Neuronal stem cell (in vitro differentiated cells): Measurements from ENCODE around the gene FYN.

Experiments
- DNase-seq: peaks from one replicate; pipeline ENCODE4 v3.0.0-alpha.2; 2013; ENCODE audit warnings: low spot score
- H2AFZ ChIP-seq: one replicate; pipeline ENCODE4 v1.6.1; 2013; ENCODE audit warnings: mild to moderate bottlenecking, low read length, inconsistent platforms
- H2AK5ac ChIP-seq: 2 replicates; pipeline ENCODE4 v1.6.1; 2013; ENCODE audit warnings: low read depth, mild to moderate bottlenecking, inconsistent platforms, low read length, moderate library complexity, mixed read lengths
- H2BK120ac ChIP-seq: 2 replicates; pipeline ENCODE4 v1.6.1; 2013; ENCODE audit warnings: low read depth, mild to moderate bottlenecking, inconsistent platforms, low read length, moderate library complexity, mixed read lengths
- H2BK12ac ChIP-seq: one replicate; pipeline ENCODE4 v1.6.1; 2013; ENCODE audit warnings: low read length, inconsistent platforms
- H2BK15ac ChIP-seq: 2 replicates; pipeline ENCODE4 v1.6.1; 2013; ENCODE audit warnings: mild to moderate bottlenecking, low read length, inconsistent platforms, mixed read lengths
- H2BK5ac ChIP-seq: one replicate; pipeline ENCODE4 v1.6.1; 2013; ENCODE audit warnings: inconsistent platforms, mild to moderate bottlenecking, low read length, moderate library complexity
- H3K14ac ChIP-seq: one replicate; pipeline ENCODE4 v1.6.1; 2013; ENCODE audit warnings: low read length, inconsistent platforms
- H3K18ac ChIP-seq: 2 replicates; pipeline ENCODE4 v1.6.1; 2013; ENCODE audit warnings: low read length, inconsistent platforms
- H3K23ac ChIP-seq: 2 replicates; pipeline ENCODE4 v1.6.1; 2013; ENCODE audit warnings: low read depth, mild to moderate bottlenecking, mixed read lengths, low read length, inconsistent platforms; ENCODE audit not compliant: poor library complexity
- H3K27ac ChIP-seq: replicated peaks from 3 replicates; pipeline ENCODE4 v1.5.1; 2013; ENCODE audit warnings: low read length, inconsistent platforms
- H3K27me3 ChIP-seq, 3 experiments: 2 replicates each; pipeline ENCODE4 v1.6.1; 2013; ENCODE audit warnings: low read length in 3 of 3, mild to moderate bottlenecking in 2 of 3, inconsistent platforms in 1 of 3, low read depth in 1 of 3, mixed read lengths in 1 of 3, moderate library complexity in 1 of 3; ENCODE audit not compliant: control insufficient read depth in 3 of 3, insufficient read depth in 3 of 3
- H3K36me3 ChIP-seq, 2 donors: replicated peaks in 1 of 2; 2 replicates each; pipeline ENCODE4 v1.6.1; 2013; ENCODE audit warnings: low read length in 2 of 2; ENCODE audit not compliant: control insufficient read depth in 2 of 2, insufficient read depth in 2 of 2
- H3K4ac ChIP-seq: 2 replicates; pipeline ENCODE4 v1.6.1; 2013; ENCODE audit warnings: inconsistent platforms, mild to moderate bottlenecking, low read length, moderate library complexity
- H3K4me1 ChIP-seq, 2 donors: 1 replicate in 1 of 2; 2 replicates in 1 of 2; pipeline ENCODE4 v1.6.1; 2013; ENCODE audit warnings: low read length in 2 of 2, low read depth in 1 of 2; ENCODE audit not compliant: control insufficient read depth in 2 of 2, insufficient read depth in 1 of 2
- H3K4me2 ChIP-seq: one replicate; pipeline ENCODE4 v1.6.1; 2013; ENCODE audit warnings: mild to moderate bottlenecking, low read length, inconsistent platforms; ENCODE audit not compliant: insufficient read depth, poor library complexity, severe bottlenecking
- H3K4me3 ChIP-seq, 2 donors: 2 replicates each; pipeline ENCODE4 v1.5.1; 2013; ENCODE audit warnings: low read length in 2 of 2, mild to moderate bottlenecking in 2 of 2, inconsistent platforms in 1 of 2, moderate library complexity in 1 of 2
- H3K79me1 ChIP-seq: one replicate; pipeline ENCODE4 v1.6.1; 2013; ENCODE audit warnings: low read depth, mild to moderate bottlenecking, inconsistent platforms, low read length, moderate library complexity
- H3K9ac ChIP-seq: one replicate; pipeline ENCODE4 v1.6.1; 2013; ENCODE audit warnings: mild to moderate bottlenecking, low read depth, low read length, inconsistent platforms; ENCODE audit not compliant: poor library complexity
- H3K9me3 ChIP-seq, 2 donors: replicated peaks in 1 of 2; 2 replicates each; pipeline versions ENCODE3 to v1.6.1; 2013; ENCODE audit warnings: low read length in 2 of 2, mild to moderate bottlenecking in 2 of 2, inconsistent platforms in 1 of 2, low read depth in 1 of 2, mixed read lengths in 1 of 2, moderate library complexity in 1 of 2; ENCODE audit not compliant: control insufficient read depth in 2 of 2, insufficient read depth in 1 of 2
- H4K8ac ChIP-seq: one replicate; pipeline ENCODE4 v1.6.1; 2013; ENCODE audit warnings: low read depth, mild to moderate bottlenecking, inconsistent platforms, low read length, moderate library complexity
- H4K91ac ChIP-seq: one replicate; pipeline ENCODE4 v1.6.1; 2013; ENCODE audit warnings: low read length, low read depth, mild to moderate bottlenecking, inconsistent platforms; ENCODE audit not compliant: poor library complexity
- WGBS, 2 donors: extraction: QIAGEN DNeasy Blood & Tissue Kit; methylation state at CpG; one replicate each; pipeline ENCODE4 v1.1.7; 2013; ENCODE audit warnings: missing lambda C conversion rate in 2 of 2, mixed read lengths in 1 of 2; ENCODE audit not compliant: insufficient read length in 2 of 2, insufficient replicate concordance in 1 of 2; ENCODE audit errors: extremely low coverage in 2 of 2; 5-methylcytosine and 5-hydroxymethylcytosine counted together

Gene FYN

GRCh38 chr6:111750153-111750552 lies 123.1 kb downstream of the FYN start:
- Histone ChIP-seq H3K4ac (no peak overlapping the region), H2BK15ac (no peak overlapping the region), H3K23ac (no peak overlapping the region), H3K9ac (no peak overlapping the region), H3K4me1 (peaks cover 20 to 41% of the 10 kb centered on the region in 2 donors), H4K8ac (no peak overlapping the region), H3K9me3 (peaks cover 0 to 2% of the 10 kb centered on the region in 2 donors), H3K4me2 (no peak overlapping the region), H2BK12ac (no peak overlapping the region), H3K14ac (no peak overlapping the region), H3K79me1 (no peaks in the 10 kb centered on the region), H2AK5ac (no peak overlapping the region), H3K4me3 (no peak overlapping the region), H3K27ac (no peak overlapping the region), H2BK5ac (no peak overlapping the region), H2BK120ac (no peak overlapping the region), H4K91ac (no peak overlapping the region), H3K36me3 (peaks cover 0 to 68% of the 10 kb centered on the region in 2 donors), H3K27me3 (no peaks in the 10 kb centered on the region), H3K18ac (no peak overlapping the region), H2AFZ (no peak overlapping the region)
- DNase-seq: no peak
- WGBS, 2 donors: no CpG with 5 or more reads among the region's 7 CpGs

GRCh38 chr6:111748231-111748647 lies 125.0 kb downstream of the FYN start:
- Histone ChIP-seq H3K23ac (no peak overlapping the region), H2BK15ac (no peak overlapping the region), H4K8ac (no peak overlapping the region), H2BK120ac (no peak overlapping the region), H2AK5ac (no peak overlapping the region), H3K4me3 (no peak overlapping the region), H3K36me3 (peaks cover 0 to 66% of the 10 kb centered on the region in 2 donors), H3K4me2 (no peak overlapping the region), H3K27me3 (no peaks in the 10 kb centered on the region), H3K9me3 (no peaks in the 10 kb centered on the region), H3K9ac (no peak overlapping the region), H2AFZ (no peak overlapping the region), H3K18ac (no peak overlapping the region), H3K79me1 (no peaks in the 10 kb centered on the region), H4K91ac (no peak overlapping the region), H2BK5ac (no peak overlapping the region), H3K4me1 (peaks cover 27 to 52% of the 10 kb centered on the region in 2 donors), H3K27ac (no peak overlapping the region), H2BK12ac (no peak overlapping the region), H3K14ac (no peak overlapping the region), H3K4ac (no peak overlapping the region)
- no CpG with 5 or more reads among the region's 3 CpGs for WGBS, 2 donors
- DNase-seq: no peak

GRCh38 chr6:111747829-111748228 lies 125.4 kb downstream of the FYN start:
- H3K9ac ChIP-seq: no peak overlapping the region
- no peak overlapping the region for H4K91ac ChIP-seq
- H3K4me2 ChIP-seq: no peak overlapping the region
- no peaks in the 10 kb centered on the region for H3K9me3 ChIP-seq
- H4K8ac ChIP-seq: no peak overlapping the region
- H3K23ac ChIP-seq: no peak overlapping the region
- peaks cover 27 to 52% of the 10 kb centered on the region in 2 donors for H3K4me1 ChIP-seq
- no peaks in the 10 kb centered on the region for H3K79me1 ChIP-seq
- no peak overlapping the region for H3K14ac ChIP-seq
- H2BK120ac ChIP-seq: no peak overlapping the region
- no peak overlapping the region for H2BK5ac ChIP-seq
- H3K27ac ChIP-seq: no peak overlapping the region
- H3K4me3 ChIP-seq: no peak overlapping the region
- H2AFZ ChIP-seq: no peak overlapping the region
- DNase-seq: no peak
- H2BK12ac ChIP-seq: no peak overlapping the region
- peaks cover 0 to 65% of the 10 kb centered on the region in 2 donors for H3K36me3 ChIP-seq
- H3K27me3 ChIP-seq: no peaks in the 10 kb centered on the region
- WGBS, 2 donors: no CpG with 5 or more reads among the region's 5 CpGs
- H3K18ac ChIP-seq: no peak overlapping the region
- no peak overlapping the region for H3K4ac ChIP-seq
- H2BK15ac ChIP-seq: no peak overlapping the region
- H2AK5ac ChIP-seq: no peak overlapping the region

- no peak overlapping the region for H4K8ac ChIP-seq
- no peaks in the 10 kb centered on the region for H3K9me3 ChIP-seq
- no peak overlapping the region for H3K4ac ChIP-seq
- peaks cover 27 to 49% of the 10 kb centered on the region in 2 donors for H3K4me1 ChIP-seq
- no CpG with 5 or more reads among the region's 6 CpGs for WGBS, 2 donors
- H2AK5ac ChIP-seq: no peak overlapping the region
- H3K9ac ChIP-seq: no peak overlapping the region
- no peak overlapping the region for H3K4me2 ChIP-seq
- no peak overlapping the region for H3K23ac ChIP-seq
- no peaks in the 10 kb centered on the region for H3K27me3 ChIP-seq
- H2BK15ac ChIP-seq: no peak overlapping the region
- no peak overlapping the region for H2BK12ac ChIP-seq
- H3K14ac ChIP-seq: no peak overlapping the region
- no peak overlapping the region for H3K18ac ChIP-seq
- no peak overlapping the region for H2BK5ac ChIP-seq
- peaks cover 0 to 66% of the 10 kb centered on the region in 2 donors for H3K36me3 ChIP-seq
- H3K79me1 ChIP-seq: no peaks in the 10 kb centered on the region
- DNase-seq: no peak
- no peak overlapping the region for H2AFZ ChIP-seq
- no peak overlapping the region for H3K27ac ChIP-seq
- no peak overlapping the region for H3K4me3 ChIP-seq
- no peak overlapping the region for H2BK120ac ChIP-seq
- H4K91ac ChIP-seq: no peak overlapping the region
Measured at GRCh38 chr6:111747396-111747795, 125.9 kb downstream of the FYN start.
